ENCODE results near the gene CST6. TPM values are rescaled to one million over a fixed set of nuclear protein-coding genes. Genes with fewer than 3 reads are reported as not detected.

CST6 gene
- total RNA-seq, 2 donors from 2014 or later, result 2.6 to 6.3 TPM

GRCh38 chr11:66035653-66036333 lies 24.0 kb downstream of the CST6 start:
- TF ChIP-seq CTCF (IDR thresholded peaks at IDR 0.05), result no peak
- Histone ChIP-seq H3K4me1 (peaks cover 0 to 6% of the 10 kb centered on the region in 2 donors), H3K27ac (no peak overlapping the region), H3K36me3 (no peaks in the 10 kb centered on the region), H3K4me3 (no peak overlapping the region), H3K9me3 (no peaks in the 10 kb centered on the region), H3K27me3 (no peaks in the 10 kb centered on the region)
- DNase-seq (ENCODE audit: low spot score), result no peak

GRCh38 chr11:66036334-66036710 lies 24.5 kb downstream of the CST6 start:
- Histone ChIP-seq H3K4me3 (no peak overlapping the region), H3K4me1 (peaks cover 0 to 6% of the 10 kb centered on the region in 2 donors), H3K27ac (no peak overlapping the region), H3K36me3 (no peaks in the 10 kb centered on the region), H3K27me3 (no peaks in the 10 kb centered on the region), H3K9me3 (no peaks in the 10 kb centered on the region)
- no peak for DNase-seq (ENCODE audit: low spot score)
- TF ChIP-seq CTCF (IDR thresholded peaks at IDR 0.05), result no peak

- no peak for TF ChIP-seq CTCF (IDR thresholded peaks at IDR 0.05)
- H3K4me3 ChIP-seq, result no peak overlapping the region
- peaks cover 0 to 6% of the 10 kb centered on the region in 2 donors for H3K4me1 ChIP-seq
- DNase-seq (ENCODE audit: low spot score), result no peak
- no peak overlapping the region for H3K27ac ChIP-seq
- no peaks in the 10 kb centered on the region for H3K9me3 ChIP-seq
- no peaks in the 10 kb centered on the region for H3K36me3 ChIP-seq
- H3K27me3 ChIP-seq, result no peaks in the 10 kb centered on the region
Observed at GRCh38 chr11:66037327-66037726, 25.5 kb downstream of the CST6 start.

GRCh38 chr11:66039765-66040164 lies 28.0 kb downstream of the CST6 start:
- TF ChIP-seq CTCF (IDR thresholded peaks at IDR 0.05), result no peak
- no peak overlapping the region for H3K4me3 ChIP-seq
- H3K27me3 ChIP-seq, result no peaks in the 10 kb centered on the region
- no peaks in the 10 kb centered on the region for H3K36me3 ChIP-seq
- no peaks in the 10 kb centered on the region for H3K9me3 ChIP-seq
- peaks cover 0 to 6% of the 10 kb centered on the region in 2 donors for H3K4me1 ChIP-seq
- no peak overlapping the region for H3K27ac ChIP-seq
- DNase-seq (ENCODE audit: low spot score), result no peak

GRCh38 chr11:66042227-66042995 lies 30.6 kb downstream of the CST6 start:
- TF ChIP-seq CTCF (IDR thresholded peaks at IDR 0.05), result no peak
- H3K36me3 ChIP-seq, result no peaks in the 10 kb centered on the region
- DNase-seq (ENCODE audit: low spot score), result no peak
- no peak overlapping the region for H3K4me3 ChIP-seq
- H3K4me1 ChIP-seq, result peaks cover 3 to 13% of the 10 kb centered on the region in 2 donors
- H3K9me3 ChIP-seq, result no peaks in the 10 kb centered on the region
- H3K27me3 ChIP-seq, result no peaks in the 10 kb centered on the region
- H3K27ac ChIP-seq, result no peak overlapping the region

Measured in right atrium auricular region (tissue), 2 donors.